ENCODE data around the gene STAG2. TPM values are rescaled to one million over a fixed set of nuclear protein-coding genes. Genes with fewer than 3 reads are reported as not detected.
A peak's percentile ranks its signal among the peaks of the same experiment; 100 is the strongest.

STAG2 gene
- total RNA-seq, 1 experiment from 2014 or later, result 92.1 TPM

- POLR2A ChIA-PET (ENCODE audit: unreplicated experiment), result no interaction called here
- H3K4me1 ChIP-seq (ENCODE audit: insufficient read depth, low read length), result no peaks in the 10 kb centered on the region
- no peak for DNase-seq
- no peaks in the 10 kb centered on the region for H3K27me3 ChIP-seq (ENCODE audit: low read length)
- CTCF ChIA-PET, result no interaction called here
- no peaks in the 10 kb centered on the region for H3K9me2 ChIP-seq (replicated peaks; ENCODE audit: low read length)
- H3K9ac ChIP-seq (ENCODE audit: low read length), result no peak overlapping the region
- H3K4me2 ChIP-seq (ENCODE audit: low read length), result no peak overlapping the region
- no peaks in the 10 kb centered on the region for H3K36me3 ChIP-seq (ENCODE audit: low read depth, low read length)
- TF ChIP-seq CTCF (conservative IDR thresholded peaks at IDR 0.05; ENCODE audit: low read depth, low read length), result no peak
- no peak for TF ChIP-seq EZH2 (IDR thresholded peaks at IDR 0.05; ENCODE audit: low read length, unreplicated experiment)
- TF ChIP-seq EZH2phosphoT487 (IDR thresholded peaks at IDR 0.05; ENCODE audit: borderline replicate concordance, low read length), result no peak
- no peak for ATAC-seq
- no peak overlapping the region for H2AFZ ChIP-seq (ENCODE audit: low read length)
- BruUV-seq (replicated peaks), result no TSS peak
- no peaks in the 10 kb centered on the region for H3F3A ChIP-seq (ENCODE audit: low read length, unreplicated experiment)
- no peaks in the 10 kb centered on the region for H4K20me1 ChIP-seq (ENCODE audit: low read length)
- no peaks in the 10 kb centered on the region for H3K9me3 ChIP-seq (ENCODE audit: low read length)
- H3K27ac ChIP-seq (ENCODE audit: low read length), result no peak overlapping the region
- no peaks in the 10 kb centered on the region for H3K79me2 ChIP-seq (ENCODE audit: low read length)
- intact Hi-C loops (cut with micrococcal nuclease), result no loop called here
- H3K4me3 ChIP-seq (ENCODE audit: low read length), result no peak overlapping the region
Observed at GRCh38 chrX:123943488-123943887, 18.0 kb upstream of the STAG2 start.

GRCh38 chrX:123949846-123950245, 11.7 kb upstream of the STAG2 start:
- Histone ChIP-seq H3K4me2 (ENCODE audit: low read length) (no peak overlapping the region), H3K9me3 (ENCODE audit: low read length) (no peaks in the 10 kb centered on the region), H3K4me1 (ENCODE audit: insufficient read depth, low read length) (no peaks in the 10 kb centered on the region), H3K27me3 (ENCODE audit: low read length) (no peaks in the 10 kb centered on the region), H3K27ac (ENCODE audit: low read length) (no peak overlapping the region), H4K20me1 (ENCODE audit: low read length) (no peaks in the 10 kb centered on the region), H3K9me2 (replicated peaks; ENCODE audit: low read length) (no peaks in the 10 kb centered on the region), H3F3A (ENCODE audit: low read length, unreplicated experiment) (no peaks in the 10 kb centered on the region), H3K36me3 (ENCODE audit: low read depth, low read length) (no peaks in the 10 kb centered on the region), H3K9ac (ENCODE audit: low read length) (no peak overlapping the region), H3K4me3 (ENCODE audit: low read length) (no peak overlapping the region), H2AFZ (ENCODE audit: low read length) (no peak overlapping the region), H3K79me2 (ENCODE audit: low read length) (no peaks in the 10 kb centered on the region)
- TF ChIP-seq EZH2 (IDR thresholded peaks at IDR 0.05; ENCODE audit: low read length, unreplicated experiment) (no peak), CTCF (conservative IDR thresholded peaks at IDR 0.05; ENCODE audit: low read depth, low read length) (no peak), EZH2phosphoT487 (IDR thresholded peaks at IDR 0.05; ENCODE audit: borderline replicate concordance, low read length) (no peak)
- ATAC-seq, result no peak
- DNase-seq, result no peak
- intact Hi-C loops (cut with micrococcal nuclease), result no loop called here
- no TSS peak for BruUV-seq (replicated peaks)
- ChIA-PET CTCF (no interaction called here), POLR2A (ENCODE audit: unreplicated experiment) (no interaction called here)

DNA sequence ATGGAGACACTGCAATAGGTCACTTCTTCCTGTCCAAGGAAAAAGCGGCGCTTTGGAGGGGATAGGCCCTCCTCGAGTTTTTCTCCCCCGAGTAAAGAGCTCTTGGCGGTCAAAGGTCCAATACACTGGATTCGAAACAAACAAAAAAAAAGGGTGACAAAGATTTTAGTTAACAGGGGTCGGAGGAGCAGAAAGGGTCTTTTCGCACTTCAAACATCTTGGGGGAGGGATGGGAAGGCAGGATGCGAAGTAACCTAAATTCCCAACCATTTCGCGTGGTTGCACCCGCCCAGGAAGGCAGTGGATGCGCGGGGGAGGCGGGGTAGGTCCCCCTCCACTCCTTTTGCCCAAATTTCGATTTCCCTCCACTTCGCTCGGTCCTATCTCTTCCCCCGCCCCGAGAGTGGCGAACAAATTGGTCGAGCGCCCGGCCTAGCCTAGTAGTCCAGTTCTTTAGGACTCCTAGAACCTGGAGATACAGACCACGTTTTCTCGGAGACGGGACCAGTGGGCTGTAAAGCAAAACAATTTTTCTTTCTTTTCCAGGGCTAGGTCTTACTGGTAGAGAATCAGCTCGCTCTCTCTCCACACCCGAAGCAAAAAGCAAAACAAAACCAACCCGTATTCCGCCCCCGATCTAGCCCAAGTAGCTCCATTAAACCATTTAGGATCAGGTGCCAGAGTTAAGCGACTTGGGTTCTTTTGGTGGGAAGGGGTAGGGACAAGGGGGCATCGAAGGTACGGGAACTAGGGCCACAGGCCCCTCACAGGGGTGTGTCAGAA, 2.0 kb upstream of the STAG2 start:
- H4K20me1 ChIP-seq (ENCODE audit: low read length), result peaks cover 10% of the 10 kb centered on the region
- CTCF ChIA-PET, result interaction anchor here (0.5 to 0.6 kb wide), 2 partner anchors 92 to 242 kb away, joined by 8 to 17 read pairs; no protein-coding TSS in a partner anchor
- intact Hi-C loops (cut with micrococcal nuclease), result loop anchor here (1.0 to 5.0 kb wide), 6 partner anchors 17 to 1173 kb away; no protein-coding TSS in a partner anchor
- H3K4me1 ChIP-seq (ENCODE audit: insufficient read depth, low read length), result peaks cover 15% of the 10 kb centered on the region
- no peaks in the 10 kb centered on the region for H3K27me3 ChIP-seq (ENCODE audit: low read length)
- H3K9me2 ChIP-seq (replicated peaks; ENCODE audit: low read length), result no peaks in the 10 kb centered on the region
- no peaks in the 10 kb centered on the region for H3F3A ChIP-seq (ENCODE audit: low read length, unreplicated experiment)
- H3K9me3 ChIP-seq (ENCODE audit: low read length), result no peaks in the 10 kb centered on the region
- H2AFZ ChIP-seq (ENCODE audit: low read length), result peak overlapping the region; percentile 91
- BruUV-seq (replicated peaks), result TSS peak; percentile 52
- peaks cover 48% of the 10 kb centered on the region for H3K79me2 ChIP-seq (ENCODE audit: low read length)
- H3K27ac ChIP-seq (ENCODE audit: low read length), result peak overlapping the region; percentile 77
- peak; percentile 43 for DNase-seq
- peak; percentile 10 for ATAC-seq
- H3K9ac ChIP-seq (ENCODE audit: low read length), result peak overlapping the region; percentile 94
- TF ChIP-seq EZH2phosphoT487 (IDR thresholded peaks at IDR 0.05; ENCODE audit: borderline replicate concordance, low read length), result no peak
- no peak for TF ChIP-seq EZH2 (IDR thresholded peaks at IDR 0.05; ENCODE audit: low read length, unreplicated experiment)
- TF ChIP-seq CTCF (conservative IDR thresholded peaks at IDR 0.05; ENCODE audit: low read depth, low read length), result no peak
- H3K4me2 ChIP-seq (ENCODE audit: low read length), result peak overlapping the region; percentile 97
- peak overlapping the region; percentile 90 for H3K4me3 ChIP-seq (ENCODE audit: low read length)
- no peaks in the 10 kb centered on the region for H3K36me3 ChIP-seq (ENCODE audit: low read depth, low read length)
- POLR2A ChIA-PET (ENCODE audit: unreplicated experiment), result no interaction called here
